ENCODE measurements around the gene NPTN.

NPTN gene

GRCh38 chr15:73631915-73632669, 1.1 kb downstream of the NPTN start:
- no peak for DNase-seq

DNA sequence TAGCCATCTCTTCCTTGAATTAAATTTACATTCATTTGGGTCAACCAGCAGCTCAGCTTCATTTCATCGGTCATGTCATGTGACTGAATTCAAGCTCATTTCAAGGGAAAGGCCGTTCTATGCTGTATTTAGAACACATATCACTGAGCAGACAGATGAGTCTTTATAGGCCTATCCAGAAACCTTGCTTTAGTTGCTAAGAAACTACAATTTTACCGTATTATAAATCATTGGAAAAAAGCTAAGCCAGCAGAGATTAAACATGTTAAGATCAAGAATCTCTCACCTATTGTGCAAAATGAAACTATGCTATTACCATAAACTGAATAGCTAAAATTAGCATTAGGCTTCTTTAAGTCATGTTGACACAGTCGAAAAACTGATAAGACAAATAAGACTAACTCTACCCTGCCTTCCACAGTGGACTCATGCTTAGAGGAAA, 2.2 kb downstream of the NPTN start:
- no peak for DNase-seq

GRCh38 chr15:73629798-73630429, 3.3 kb downstream of the NPTN start:
- no peak for DNase-seq

DNA sequence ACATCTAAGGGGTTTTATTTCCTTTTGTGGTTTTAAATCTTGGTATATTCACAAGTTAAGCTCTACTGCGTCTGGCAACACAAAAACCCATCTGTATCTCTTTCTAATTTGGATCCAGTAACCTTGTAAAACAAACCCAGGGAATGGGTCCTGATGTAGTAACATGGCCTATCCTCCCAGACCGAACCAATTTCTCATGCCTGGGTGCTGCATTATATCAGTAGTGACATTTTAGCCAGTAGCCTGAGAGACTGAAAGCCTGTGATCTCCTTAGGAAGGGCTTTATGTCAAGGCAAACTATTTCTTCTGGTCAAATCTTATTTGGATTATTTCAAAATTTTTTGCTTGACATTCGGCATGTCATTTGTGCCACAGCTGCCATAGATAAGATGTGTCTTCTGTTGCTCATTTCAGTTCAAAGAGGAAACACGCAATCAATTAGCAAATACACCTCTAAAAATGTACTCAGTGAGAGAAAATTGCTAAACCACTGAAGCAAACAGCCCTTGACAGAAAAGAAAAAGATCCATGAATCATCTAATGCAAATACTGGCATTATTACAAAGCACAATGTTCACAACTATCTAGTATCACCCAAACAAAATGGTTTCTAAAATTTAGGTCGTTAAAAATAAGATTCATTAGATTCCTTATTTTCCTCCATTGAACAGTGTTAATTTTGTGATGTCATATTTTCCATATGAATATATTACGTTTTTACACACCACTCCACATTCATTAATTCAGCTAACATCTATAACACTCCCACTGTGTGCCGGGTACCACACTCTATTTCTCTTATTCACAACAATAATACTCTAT, 4.0 kb downstream of the NPTN start:
- no peak for DNase-seq

DNA sequence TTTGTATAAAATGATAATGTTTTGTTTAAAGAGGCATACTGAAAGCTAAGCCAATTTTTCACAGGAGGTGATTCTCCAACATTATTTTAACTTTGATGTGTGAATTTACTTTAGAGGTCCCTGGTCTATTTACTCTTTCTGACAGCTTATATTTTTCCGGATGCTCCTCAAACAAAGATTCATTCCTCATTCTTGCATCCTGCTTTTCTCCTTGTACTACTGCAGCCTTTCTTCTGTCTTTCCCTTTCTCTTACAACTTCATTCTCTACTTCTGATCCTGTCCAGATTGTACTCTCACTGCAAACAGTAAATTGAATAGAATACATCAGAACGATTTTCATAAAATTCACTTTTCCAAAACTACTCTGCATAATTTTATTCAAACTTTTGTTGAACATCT, 5.1 kb downstream of the NPTN start:
- no peak for DNase-seq

GRCh38 chr15:73626072-73626471, 7.1 kb downstream of the NPTN start:
- no peak for DNase-seq

DNA sequence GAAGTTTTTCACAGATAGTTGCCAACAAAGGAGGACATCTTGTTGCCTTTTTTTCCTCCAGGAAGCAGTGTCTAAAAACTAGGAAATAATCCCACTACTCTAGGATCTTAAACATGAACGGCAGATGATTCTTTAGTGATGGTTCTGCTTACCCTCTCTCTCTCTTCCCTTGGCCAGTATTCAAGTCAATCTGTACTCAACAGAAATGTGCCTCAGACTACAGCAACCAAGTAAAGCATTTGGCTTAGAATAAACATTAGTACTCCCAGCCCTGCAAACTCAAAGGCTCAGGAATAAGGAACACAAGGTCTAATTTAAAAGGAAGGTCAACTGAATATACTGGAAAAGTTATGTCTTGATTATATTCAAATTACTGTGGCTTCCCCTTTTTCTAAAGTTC, 8.7 kb downstream of the NPTN start:
- no peak for DNase-seq

GRCh38 chr15:73621286-73621826, 11.8 kb downstream of the NPTN start:
- no peak for DNase-seq

- DNase-seq, result no peak
Observed at GRCh38 chr15:73620078-73620477, 13.1 kb downstream of the NPTN start.

DNA sequence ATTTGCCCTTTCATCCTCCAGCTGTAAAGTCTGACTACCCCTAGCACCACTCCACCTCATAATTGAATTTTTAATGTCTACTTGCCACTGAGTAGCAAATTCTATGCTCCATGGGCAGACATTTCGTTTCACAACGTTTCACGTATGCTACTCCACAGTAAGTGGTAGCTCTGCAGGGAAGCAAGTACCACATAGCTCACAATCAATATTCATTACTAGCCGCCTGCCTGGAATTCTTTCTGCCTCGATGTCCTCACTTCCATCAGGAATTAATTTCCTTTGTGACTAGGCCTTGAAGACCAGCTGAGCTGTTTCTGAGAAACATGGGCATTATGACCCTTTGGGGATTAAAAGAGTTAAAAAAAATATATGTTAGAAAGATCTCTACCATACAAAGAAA, 15.3 kb downstream of the NPTN start:
- DNase-seq, result no peak

GRCh38 chr15:73617301-73617831, 15.8 kb downstream of the NPTN start:
- DNase-seq, result no peak

DNA sequence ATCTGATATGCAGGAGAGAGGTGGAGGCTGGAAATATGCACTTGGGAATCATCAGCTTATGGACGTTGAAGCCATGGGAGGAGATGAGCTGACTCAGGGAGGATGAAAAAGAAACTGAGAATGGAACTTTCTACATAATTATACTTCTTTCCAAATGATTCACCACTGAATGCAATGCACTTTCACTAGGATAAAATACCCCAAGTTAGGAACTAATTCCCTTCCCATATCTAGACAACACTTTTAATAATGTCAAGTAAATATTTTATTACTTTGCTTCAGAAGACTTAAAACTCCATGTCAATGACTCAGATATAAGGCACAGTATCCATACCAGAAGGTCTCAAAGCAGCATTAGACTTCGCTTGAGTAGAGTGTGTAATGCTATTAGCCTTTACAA, 24.2 kb downstream of the NPTN start:
- DNase-seq, result no peak

- no peak for DNase-seq
Observed at GRCh38 chr15:73608475-73608874, 24.7 kb downstream of the NPTN start.

DNA sequence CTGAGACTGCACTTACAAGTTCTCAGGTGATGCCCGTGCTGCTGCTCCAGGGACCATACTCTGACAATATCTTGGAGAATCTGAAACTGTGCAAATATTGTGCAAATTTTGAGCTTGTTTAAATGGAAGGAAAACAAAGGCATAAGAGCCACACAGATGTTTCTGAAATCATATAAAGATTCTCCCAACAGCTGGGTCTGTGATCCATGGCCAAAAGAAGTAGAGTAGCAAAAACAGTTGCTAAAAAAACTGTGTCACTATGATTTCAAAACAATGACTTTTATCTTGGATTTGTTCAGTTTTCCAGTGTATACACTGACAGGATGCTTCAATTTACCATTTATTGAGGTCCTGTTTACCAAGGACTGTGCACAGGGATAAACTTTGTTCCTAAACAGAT, 25.3 kb downstream of the NPTN start:
- no peak for DNase-seq

GRCh38 chr15:73607405-73607804, 25.8 kb downstream of the NPTN start:
- DNase-seq, result no peak

- DNase-seq, result no peak
Observed at GRCh38 chr15:73605759-73606436, 27.3 kb downstream of the NPTN start.

GRCh38 chr15:73604477-73604876, 28.7 kb downstream of the NPTN start:
- no peak for DNase-seq

DNA sequence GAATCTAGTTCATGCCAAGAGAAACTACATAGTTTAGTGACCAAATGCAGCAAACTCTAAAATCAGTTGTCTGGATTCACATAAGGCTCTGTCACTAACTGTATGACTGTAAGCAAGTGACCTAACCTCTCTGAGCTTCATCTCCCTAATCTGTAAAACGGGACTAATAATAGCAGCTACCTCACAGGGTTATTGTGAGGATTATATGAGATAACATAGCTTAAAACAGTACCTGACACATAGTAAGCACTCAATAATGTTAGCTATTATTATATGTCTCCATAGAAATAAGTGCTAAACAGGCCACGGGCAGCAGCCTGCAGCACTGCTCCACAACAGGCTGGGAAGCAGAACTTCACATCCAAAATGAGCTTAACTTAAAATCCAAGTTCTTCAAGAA, 30.2 kb downstream of the NPTN start:
- DNase-seq, result no peak

- no peak for DNase-seq
Observed at GRCh38 chr15:73602446-73602843, 30.7 kb downstream of the NPTN start.

- no peak for DNase-seq
Observed at GRCh38 chr15:73601451-73602445, 31.4 kb downstream of the NPTN start.
